Prostate gland (tissue), 2 donors: ENCODE measurements around the gene BHLHE40.

ENCODE experiments used
- CTCF ChIP-seq, 4 experiments: fragments of 200-600 bp in 2 of 4; fragments of 450-650 bp in 2 of 4; sonication (generic) in 2 of 4; IDR thresholded peaks; 1 replicate in 3 of 4; 2 replicates in 1 of 4; pipeline ENCODE4 v1.5.1; 2016 to 2019; ENCODE audit warnings: antibody characterized with exemption in 4 of 4, mild to moderate bottlenecking in 2 of 4, moderate library complexity in 2 of 4
- POLR2A ChIP-seq: fragments of 450-650 bp; IDR thresholded peaks from one replicate; pipeline ENCODE4 v1.6.1; 2016; ENCODE audit warnings: antibody characterized with exemption, mild to moderate bottlenecking
- POLR2AphosphoS5 ChIP-seq: sonication (generic); formaldehyde crosslinking; IDR thresholded peaks from one replicate; pipeline ENCODE4 v1.6.1; 2017; ENCODE audit warnings: antibody characterized with exemption

GRCh38 chr3:4984511-4984864, 5.3 kb downstream of the BHLHE40 start:
- TF ChIP-seq CTCF (IDR thresholded peaks at IDR 0.05) = no peak
- no peak for TF ChIP-seq POLR2AphosphoS5
- no peak for TF ChIP-seq POLR2A
